Prostate gland (tissue), 2 donors: ENCODE results near the gene SHISA5.

Experiments used
- POLR2A ChIP-seq: fragments of 450-650 bp; IDR thresholded peaks from one replicate; pipeline ENCODE4 v1.6.1; 2016; ENCODE audit warnings: antibody characterized with exemption, mild to moderate bottlenecking
- POLR2AphosphoS5 ChIP-seq: sonication (generic); formaldehyde crosslinking; IDR thresholded peaks from one replicate; pipeline ENCODE4 v1.6.1; 2017; ENCODE audit warnings: antibody characterized with exemption
- TF ChIP-seq, protein P1 (sequence below), 4 experiments: fragments of 200-600 bp in 2 of 4; fragments of 450-650 bp in 2 of 4; sonication (generic) in 2 of 4; IDR thresholded peaks; 1 replicate in 3 of 4; 2 replicates in 1 of 4; pipeline ENCODE4 v1.5.1; 2016 to 2019; ENCODE audit warnings: antibody characterized with exemption in 4 of 4, mild to moderate bottlenecking in 2 of 4, moderate library complexity in 2 of 4

DNA sequence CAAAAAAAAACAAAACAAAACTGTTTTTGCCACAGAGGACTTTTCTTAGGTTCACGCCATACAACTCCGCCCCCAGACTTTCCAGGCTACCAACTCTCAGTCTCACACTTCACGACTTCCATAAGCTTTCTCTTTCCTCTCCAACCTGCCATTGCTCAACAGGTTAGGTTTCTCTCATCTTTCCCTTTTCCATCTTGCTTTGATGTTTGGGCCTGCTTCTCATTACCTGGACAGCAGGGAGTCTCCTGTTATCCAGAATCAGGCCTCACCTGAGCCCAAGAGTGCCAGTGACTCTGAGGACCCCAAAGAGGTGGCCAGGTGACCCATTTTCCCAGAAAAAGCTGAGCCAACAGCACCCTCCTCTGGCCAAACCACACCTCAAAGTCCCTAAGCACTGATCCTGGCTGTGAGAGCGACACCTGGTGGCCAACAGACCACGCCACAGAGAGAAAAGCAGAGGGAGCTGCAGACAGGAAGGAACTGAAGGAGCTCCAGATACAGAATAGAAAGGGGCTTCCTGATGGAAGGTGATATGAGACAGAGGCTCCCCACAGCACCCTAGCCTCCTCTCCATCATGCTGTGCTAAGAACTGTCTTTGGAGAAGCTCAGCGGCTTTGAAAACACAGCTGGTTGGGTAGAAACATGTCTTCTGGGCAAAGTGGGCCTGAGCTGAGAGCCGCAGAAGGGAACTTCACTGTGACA, 68.0 kb downstream of the SHISA5 start:
- TF ChIP-seq, protein P1, sequence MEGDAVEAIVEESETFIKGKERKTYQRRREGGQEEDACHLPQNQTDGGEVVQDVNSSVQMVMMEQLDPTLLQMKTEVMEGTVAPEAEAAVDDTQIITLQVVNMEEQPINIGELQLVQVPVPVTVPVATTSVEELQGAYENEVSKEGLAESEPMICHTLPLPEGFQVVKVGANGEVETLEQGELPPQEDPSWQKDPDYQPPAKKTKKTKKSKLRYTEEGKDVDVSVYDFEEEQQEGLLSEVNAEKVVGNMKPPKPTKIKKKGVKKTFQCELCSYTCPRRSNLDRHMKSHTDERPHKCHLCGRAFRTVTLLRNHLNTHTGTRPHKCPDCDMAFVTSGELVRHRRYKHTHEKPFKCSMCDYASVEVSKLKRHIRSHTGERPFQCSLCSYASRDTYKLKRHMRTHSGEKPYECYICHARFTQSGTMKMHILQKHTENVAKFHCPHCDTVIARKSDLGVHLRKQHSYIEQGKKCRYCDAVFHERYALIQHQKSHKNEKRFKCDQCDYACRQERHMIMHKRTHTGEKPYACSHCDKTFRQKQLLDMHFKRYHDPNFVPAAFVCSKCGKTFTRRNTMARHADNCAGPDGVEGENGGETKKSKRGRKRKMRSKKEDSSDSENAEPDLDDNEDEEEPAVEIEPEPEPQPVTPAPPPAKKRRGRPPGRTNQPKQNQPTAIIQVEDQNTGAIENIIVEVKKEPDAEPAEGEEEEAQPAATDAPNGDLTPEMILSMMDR (IDR thresholded peaks at IDR 0.05), result peak; percentile 97 to 100 (median 100)
- peak; percentile 11 for TF ChIP-seq POLR2A
- peak; percentile 80 for TF ChIP-seq POLR2AphosphoS5
